NOMO-1 treated with dmso at 0.1 percent for 144 hours (cell line): ENCODE results near the gene NRBP1.
"Not testable (repeated sequence)": the region's sequence is repeated elsewhere in the genome, so short reads cannot be mapped to it uniquely, and the experiment has no call there.

ENCODE experiments used
- DNase-seq: peaks from one replicate; lab custom pipeline; 2025; ENCODE audit not compliant: unreplicated experiment; lab: John Stamatoyannopoulos, UW

NRBP1 gene

DNA sequence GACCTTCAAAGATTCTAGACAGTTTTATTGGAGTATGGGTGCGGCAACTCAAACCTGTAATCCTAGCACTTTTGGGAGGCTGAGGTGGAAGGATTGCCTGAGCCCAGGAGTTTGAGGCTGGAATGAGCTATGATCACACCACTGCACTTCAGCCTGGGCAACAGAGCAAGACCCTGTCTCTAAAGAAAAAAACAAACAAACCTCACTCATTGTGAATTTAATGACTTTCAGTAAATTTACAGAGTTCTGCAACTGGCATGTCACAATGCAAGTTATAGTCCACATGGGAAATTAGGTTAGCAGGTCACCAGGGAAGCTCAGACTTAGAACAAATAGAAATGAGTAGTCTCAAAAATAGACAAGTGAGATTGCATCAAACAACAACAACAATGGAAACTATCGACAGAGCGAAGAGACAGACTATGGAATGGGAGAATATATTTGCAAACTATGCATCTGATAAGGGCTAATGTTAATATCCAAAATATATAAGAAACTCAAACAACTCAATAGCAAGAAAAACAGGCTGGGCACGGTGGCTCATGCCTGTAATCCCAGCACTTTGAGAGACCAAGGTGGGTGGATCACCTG, 6.7 kb upstream of the NRBP1 start:
- DNase-seq: no peak

DNA sequence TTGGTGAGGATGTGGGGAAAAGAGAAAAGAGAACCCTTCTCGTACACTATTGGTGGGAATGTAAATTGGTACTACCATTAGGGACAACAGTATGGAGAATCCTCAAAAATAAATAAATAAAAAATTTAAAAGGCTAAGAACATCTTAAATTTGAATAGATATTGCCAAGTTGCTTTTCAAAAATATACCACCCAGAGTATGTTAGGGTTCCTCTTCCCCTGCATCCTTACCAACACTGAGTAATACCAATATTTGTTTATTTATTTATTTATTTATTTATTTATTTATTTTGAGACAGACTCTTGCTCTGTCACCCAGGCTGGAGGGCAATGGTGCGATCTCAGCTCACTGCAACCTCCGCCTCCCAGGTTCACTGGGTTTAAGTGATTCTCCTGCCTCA, 5.5 kb upstream of the NRBP1 start:
- no peak for DNase-seq

DNA sequence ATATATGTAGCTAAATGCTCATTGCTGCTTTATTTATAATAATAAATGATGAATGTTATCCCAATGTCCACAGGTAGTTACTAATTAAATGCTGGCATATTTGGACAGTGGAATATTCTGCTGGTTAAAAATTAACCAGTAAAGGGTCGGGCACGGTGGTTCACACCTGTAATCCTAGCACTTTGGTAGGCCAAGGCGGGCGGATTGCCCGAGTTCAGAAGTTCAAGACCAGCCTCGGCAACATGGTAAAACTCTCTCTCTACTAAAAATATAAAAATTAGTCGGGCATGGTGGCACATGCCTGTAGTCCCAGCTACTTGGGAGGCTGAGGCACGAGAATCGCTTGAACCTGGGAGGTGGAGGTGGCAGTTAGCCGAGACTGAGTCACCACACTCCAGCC, 3.4 kb upstream of the NRBP1 start:
- not testable (repeated sequence) for DNase-seq

DNA sequence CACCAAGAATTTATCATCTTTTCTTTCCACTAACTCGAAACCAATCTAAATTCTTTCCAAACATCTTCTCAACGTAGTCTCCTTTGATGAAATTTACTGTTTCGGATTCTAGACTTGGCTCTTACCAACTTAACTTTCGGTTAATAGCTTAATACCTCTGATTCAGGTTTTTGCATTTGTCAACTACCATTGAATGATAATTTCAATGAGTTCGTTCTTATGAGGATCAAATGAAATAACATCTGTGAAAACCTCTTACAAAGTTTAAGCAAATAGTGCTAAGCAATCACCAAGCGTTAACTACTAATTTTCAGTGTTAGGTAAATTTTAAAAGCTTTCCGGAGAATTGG, 593 bp upstream of the NRBP1 start:
- no peak for DNase-seq

DNA sequence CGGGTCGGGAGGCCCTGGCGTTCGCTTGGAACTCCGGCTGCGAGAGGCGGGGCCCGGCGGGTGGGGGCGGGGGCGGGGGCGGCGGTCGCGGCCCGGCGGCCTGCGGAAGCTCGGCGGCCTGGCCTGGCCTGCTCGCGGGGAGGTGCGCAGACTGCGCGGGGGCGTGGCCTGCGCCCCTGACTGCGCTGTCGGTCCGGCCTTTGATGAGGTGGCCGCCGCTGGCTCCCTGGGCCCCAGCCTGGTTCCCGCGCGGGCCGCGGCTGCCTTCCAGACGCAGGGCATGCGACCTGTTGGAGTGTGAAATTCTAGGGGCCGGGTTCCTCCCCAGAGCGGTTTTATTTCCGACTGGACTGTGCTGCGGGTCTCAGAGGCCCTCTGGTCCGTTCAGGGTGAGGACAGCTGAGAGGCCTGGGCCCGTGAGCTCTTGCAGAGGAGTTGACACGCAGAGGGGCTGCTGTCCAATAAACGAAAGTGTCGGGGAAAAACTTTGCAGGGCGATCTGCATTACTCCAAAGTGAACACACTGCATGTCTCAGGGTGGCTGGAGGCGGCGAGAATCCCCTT, 629 bp downstream of the NRBP1 start:
- DNase-seq: peak; percentile 74

DNA sequence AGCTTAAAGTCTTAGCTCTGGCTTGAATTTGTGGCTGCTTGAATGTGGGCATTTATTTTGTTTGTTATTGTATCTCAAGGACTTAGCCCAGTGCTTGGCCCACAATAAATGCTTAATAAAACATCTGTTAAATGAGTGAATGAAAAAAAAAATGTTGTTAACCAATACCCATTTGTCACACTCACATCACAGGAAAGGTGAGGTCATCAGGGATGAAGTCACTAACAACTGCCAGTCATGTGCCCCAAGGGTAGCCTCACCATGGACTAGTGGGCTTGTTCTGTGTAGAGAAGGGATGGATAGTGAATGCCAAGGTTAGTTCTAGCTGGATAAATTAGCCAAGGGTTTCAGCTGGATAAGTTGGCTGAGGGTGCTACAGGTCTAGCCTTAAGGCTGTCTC, 3.0 kb downstream of the NRBP1 start:
- no peak for DNase-seq

DNA sequence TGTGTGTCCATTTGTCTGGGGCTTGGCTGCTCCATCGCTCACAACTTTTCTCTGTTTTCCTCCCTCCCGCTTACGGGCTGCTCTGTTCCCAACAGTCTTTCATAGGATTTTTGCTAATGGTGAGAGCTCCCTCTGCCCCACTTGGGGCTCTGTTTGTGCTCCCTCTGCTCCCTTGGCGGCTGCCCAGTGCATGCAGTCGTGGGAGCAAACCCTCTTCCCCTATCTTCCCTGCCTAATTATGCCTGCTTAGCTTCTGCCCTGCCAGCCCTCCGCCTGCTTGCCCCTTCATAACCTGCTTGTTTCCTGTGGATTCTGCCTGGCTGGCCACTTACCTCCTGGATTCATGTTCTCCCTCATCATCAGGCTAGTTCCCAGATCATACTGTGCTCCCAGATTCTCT, 7.2 kb downstream of the NRBP1 start:
- no peak for DNase-seq

DNA sequence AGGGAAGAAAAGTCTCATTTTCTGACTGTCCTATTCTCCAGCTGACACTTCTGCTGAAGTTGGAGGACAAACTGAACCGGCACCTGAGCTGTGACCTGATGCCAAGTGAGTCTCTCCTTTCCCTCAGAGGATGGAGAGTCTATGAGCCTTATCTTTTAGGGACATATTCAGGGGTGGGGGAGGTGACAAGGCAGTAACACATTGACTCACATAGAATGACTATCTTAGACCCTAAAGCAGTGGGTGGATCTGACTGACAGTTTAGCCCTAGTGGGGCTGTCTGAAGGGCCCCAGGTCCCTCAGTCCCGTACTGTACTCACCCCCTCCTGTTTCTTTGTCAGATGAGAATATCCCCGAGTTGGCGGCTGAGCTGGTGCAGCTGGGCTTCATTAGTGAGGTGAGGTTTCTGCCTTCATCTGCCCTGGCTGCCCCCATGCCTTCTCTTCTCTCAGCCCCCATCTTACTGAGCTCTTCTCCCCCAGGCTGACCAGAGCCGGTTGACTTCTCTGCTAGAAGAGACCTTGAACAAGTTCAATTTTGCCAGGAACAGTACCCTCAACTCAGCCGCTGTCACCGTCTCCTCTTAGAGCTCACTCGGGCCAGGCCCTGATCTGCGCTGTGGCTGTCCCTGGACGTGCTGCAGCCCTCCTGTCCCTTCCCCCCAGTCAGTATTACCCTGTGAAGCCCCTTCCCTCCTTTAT, 12.9 kb downstream of the NRBP1 start:
- DNase-seq: no peak

DNA sequence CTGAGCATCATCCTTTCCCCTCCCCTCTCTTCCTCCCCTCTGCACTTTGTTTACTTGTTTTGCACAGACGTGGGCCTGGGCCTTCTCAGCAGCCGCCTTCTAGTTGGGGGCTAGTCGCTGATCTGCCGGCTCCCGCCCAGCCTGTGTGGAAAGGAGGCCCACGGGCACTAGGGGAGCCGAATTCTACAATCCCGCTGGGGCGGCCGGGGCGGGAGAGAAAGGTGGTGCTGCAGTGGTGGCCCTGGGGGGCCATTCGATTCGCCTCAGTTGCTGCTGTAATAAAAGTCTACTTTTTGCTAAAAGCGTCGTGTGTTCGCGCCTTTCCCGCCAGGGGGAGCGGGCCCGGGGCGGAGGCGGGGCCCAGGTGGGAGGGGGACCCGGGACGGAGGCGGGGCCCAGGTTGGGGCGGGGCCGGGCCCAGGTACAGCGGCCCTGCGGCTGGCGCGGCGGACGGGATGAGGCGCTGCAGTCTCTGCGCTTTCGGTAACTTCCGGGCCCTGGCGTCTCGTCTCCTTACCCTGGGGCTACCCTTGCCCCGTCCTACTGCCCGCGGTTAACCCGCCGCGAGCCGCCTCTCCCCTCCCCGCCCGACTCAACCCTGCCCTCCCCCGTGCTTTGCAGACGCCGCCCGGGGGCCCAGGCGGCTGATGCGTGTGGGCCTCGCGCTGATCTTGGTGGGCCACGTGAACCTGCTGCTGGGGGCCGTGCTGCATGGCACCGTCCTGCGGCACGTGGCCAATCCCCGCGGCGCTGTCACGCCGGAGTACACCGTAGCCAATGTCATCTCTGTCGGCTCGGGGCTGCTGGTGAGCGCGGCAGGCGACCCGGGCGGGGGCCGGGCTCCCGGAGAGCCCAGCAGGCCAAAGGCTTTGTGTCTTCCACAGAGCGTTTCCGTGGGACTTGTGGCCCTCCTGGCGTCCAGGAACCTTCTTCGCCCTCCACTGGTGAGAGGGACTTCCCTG, 13.8 kb downstream of the NRBP1 start, which contains the start of gene KRTCAP3:
TSS of gene KRTCAP3 (plus strand) at position 424 of the 962 bp plus-strand sequence. CDS start at position 456, 32 bp downstream.
- DNase-seq: no peak

DNA sequence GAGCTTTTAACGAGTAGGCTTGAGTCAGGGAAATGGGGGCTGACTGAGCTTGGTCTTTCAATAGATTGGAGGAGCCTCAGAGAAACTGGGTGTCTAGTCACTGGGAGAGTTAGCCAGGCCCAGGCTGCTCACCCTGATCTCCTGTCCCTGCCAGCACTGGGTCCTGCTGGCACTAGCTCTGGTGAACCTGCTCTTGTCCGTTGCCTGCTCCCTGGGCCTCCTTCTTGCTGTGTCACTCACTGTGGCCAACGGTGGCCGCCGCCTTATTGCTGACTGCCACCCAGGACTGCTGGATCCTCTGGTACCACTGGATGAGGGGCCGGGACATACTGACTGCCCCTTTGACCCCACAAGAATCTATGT, 14.5 kb downstream of the NRBP1 start:
- DNase-seq: no peak

DNA sequence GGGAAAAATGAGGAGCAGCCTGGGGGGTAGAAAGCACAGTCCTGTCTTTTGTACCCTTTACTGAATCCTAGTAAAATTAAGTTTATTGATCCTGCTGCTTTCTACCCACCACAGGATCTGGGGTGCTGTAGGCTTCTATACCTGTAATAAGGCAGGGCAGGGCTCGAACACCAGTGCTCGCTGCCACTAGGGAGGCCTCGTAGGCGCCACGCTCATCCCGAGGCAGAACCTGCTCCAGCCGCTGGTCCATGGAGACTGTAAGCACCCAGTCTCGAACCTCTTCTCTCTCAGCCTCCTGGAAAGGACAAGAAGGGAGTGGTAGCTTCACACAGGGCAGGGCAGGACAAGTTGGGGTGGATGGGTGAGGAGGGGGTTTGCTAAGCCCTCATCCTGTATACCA, 16.7 kb downstream of the NRBP1 start:
- no peak for DNase-seq

DNA sequence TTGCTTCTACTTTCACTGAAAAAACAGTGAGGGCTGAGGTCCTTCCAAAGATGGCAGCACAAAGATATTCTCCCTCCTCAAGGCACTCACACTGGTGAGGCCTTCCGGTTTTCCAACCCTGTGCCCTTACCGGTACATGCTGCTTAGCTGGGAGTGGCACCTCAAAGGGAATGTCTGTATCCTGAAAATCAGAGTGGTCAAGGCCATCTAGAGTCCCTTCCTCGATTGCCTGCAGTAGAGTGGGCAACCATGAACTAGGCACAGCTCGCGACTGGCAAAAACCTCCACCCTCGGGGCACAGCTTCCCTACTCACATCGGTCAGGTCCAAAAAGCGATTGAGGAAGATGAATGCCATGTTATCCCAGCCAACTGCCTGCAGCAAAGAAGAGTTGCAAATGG, 17.2 kb downstream of the NRBP1 start:
- no peak for DNase-seq

DNA sequence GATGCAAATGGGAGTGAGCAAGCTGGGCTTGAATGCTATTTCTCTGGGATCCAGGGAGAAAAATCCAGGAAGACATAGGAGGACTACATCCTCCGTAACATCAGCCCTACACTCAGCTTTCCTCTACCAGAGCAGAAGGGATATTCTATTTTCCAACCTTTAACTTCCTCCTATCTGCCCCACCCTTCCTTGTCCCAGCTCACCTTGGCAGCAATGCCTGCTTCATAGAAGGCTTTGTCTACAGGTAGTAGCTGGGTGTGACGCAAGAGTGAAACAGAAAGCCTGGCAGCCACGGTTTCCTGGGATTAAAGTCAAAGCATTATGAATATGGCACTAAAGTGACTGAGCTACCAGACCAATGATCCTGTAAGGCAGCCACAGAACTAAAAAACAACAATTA, 17.6 kb downstream of the NRBP1 start:
- DNase-seq: no peak

DNA sequence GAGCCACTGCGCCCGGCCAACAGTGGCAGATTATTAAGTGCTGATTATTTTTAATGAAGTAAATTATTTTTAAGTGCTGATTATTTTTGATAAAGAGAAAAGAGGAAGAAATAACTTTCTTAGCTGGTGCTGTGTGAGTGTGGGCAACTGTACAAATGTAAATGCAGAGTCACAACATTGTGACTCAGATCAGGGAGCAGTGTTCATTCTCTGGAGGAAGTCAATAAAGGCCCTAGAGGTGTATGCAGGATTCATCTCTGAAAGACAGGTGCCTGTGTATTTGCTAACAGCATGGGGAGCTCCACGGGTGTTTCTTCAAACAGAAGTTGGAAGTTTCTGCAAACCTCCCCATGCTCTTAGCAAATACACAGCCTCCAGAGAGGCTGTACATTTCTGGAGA, 19.9 kb downstream of the NRBP1 start:
- DNase-seq: no peak

DNA sequence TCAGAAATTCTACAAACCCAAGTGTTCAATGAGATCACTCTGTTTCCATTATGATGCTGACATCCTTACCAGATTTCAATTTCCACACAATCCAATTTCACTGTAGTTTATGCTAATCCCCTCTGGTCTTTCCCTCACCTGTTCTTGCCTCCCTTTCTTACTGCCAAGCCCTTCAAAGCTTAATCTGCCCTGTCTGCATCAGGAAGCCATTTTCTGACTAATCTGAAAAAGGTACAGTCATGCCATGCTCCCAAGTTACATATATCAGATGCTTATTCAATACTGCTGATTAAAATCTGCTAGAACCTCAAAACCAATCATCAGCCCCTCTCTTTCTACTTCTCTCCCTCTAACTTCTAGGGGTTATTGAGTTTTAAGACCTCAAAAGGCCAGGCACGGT, 22.7 kb downstream of the NRBP1 start:
- no peak for DNase-seq

DNA sequence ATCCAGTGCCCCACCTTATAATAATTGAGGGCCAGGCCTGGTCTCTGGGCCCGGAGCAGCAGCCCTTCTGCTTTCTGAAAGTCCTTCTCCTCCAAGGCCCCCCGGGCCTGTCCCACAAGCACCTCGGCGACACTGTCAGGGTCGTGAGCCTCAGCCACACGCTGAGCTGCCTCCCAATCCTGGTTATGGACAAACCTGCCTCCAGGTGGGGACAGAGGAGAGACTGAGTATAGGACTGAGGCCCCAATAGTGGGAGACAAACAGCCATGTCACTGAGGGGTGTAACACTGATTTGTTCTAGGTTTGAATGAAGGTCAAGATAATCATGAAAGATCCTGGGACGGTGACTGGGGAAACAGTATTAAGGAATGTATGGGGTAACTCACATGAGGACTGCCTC, 25.5 kb downstream of the NRBP1 start:
- DNase-seq: no peak

DNA sequence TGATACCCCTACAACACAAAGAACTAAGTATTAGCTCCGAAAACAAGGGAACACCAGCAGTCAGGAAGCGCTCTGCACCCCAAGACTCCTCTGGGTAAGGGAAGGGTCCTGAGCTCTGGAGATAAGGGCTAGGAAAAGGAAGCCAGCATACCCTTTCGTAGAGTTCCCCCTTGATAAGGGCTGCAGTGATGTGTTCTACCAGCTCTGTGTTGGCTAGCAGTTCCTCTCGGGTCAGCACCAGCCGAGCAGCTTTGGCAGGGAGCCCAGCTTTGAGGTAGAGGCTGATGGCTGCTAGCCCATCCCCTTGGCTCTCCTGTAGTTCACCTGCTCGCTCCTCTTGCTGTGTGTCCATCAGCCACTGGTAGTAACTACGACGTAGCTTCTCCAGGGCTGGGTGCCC, 32.7 kb downstream of the NRBP1 start:
- no peak for DNase-seq

DNA sequence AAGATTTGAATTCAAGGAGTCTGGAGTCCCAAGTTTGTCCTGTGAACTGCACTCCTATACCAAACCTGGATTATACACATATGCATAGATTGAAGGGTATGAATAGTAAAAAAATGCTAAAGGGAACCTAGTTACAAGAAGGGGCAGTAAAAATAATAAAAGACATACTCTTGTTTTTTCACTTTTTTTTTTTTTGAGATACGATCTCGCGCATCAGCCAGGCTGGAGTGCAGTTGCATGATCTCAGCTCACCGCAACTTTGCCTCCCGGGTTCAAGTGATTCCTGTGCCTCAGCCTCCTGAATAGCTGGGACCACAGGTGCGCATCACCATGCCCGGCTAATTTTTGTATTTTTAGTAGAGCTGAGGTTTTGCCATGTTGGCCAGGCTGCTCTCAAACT, 36.0 kb downstream of the NRBP1 start:
- no peak for DNase-seq

DNA sequence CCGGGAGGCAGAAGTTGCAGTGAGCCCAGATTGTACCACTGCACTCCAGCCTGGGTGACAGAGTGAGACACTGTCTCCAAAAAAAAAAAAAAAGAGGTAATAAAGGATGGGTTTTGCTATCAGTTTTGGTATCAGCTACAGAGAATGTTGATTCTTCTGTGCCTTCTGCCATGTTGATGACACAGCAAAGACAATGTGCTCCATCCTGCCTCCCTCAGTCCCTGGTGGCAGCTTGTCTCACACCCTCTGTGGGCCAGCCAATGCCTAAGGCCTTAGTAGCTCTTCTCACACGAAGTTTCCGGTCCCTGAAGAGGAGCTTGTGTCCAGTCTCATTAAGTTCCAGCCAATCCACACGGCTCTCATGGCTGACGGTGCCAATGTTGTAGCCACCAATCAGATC, 43.5 kb downstream of the NRBP1 start:
- no peak for DNase-seq

DNA sequence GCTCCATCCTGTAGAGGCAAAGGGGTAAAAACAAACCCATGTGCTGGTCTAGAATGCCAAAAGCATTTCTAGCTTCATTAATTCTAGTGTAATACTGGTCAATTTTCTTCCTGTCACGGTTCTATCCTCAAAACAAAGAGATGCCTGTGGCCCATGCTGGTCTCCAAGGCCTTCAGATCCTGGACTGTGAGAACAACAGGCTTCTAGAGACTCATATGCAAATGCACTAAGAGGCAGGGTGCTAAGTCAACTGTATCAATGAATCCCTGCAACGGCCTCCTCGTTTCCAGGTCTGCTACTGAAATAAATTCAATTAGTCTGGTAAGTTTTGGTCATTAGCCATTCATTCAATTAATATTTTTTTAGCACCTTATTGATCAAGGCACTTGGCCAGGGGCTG, 57.1 kb downstream of the NRBP1 start:
- no peak for DNase-seq

DNA sequence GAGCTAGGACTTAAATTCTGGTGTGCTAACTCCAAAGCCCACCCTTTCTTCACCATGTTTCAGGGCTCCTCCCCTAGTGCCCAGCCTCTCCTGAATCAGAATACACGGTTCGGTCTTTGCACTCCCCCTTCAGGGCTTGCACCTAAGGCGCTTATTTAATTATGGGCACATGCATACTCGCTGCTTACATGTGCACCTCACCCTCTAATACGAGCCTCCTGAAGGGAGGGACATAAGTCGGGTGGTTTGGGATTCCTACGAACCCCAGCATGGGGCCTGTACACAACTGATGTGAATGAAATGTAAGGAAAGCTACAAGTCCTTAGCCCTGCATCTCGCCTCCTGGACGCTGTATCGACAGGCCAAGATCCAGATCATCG, 60.7 kb downstream of the NRBP1 start:
- no peak for DNase-seq
